Measurements from ENCODE around the gene FFAR3.

The FFAR3 gene

DNA sequence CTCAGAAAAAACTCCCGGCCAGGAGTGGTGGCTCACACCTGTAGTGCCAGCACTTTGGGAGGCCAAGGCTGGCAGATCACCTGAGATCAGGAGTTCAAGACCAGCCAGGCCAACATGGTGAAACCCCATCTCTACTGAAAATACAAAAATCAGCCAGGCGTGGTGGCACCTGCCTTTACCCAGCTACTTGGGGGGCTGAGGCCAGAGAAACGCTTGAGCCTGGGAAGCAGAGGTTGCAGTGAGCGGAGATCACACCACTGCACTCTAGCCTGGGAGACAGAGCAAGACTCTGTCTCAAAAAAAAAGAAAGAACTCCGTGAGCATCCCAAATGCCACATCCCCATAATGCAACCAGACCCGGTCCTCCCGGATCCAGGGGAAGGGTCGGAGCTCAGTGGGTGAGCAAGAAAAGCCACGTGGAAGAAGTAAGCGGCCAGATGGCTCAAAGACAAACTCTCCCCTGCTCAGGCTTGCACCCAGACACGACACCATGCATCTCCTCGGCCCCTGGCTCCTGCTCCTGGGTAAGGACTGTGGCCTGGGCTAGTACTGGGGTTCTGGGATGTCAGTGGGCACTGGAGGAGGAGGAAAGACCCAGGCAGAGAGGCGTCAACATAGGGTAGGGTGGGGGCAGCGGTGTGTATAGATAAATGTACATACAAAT lies 26.6 kb upstream of the FFAR3 start:
- no peak for DNase-seq

DNA sequence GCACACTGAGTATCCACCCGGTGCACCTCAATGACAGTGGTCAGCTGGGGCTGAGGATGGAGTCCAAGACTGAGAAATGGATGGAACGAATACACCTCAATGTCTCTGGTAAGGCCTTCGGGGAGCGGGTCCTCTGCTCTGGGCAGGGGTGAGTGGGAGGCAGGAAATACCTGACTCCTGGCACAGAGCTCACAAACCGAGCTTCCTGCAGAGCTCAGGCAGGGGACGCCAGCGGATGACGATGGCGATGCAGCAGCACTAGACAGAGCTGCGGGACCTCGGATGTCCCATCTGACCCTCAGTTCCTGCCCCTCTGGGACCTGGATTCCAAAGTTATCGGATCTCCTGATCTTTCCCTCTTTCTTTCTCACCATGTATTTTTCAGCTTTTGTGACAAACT lies 25.4 kb upstream of the FFAR3 start:
- DNase-seq = no peak

DNA sequence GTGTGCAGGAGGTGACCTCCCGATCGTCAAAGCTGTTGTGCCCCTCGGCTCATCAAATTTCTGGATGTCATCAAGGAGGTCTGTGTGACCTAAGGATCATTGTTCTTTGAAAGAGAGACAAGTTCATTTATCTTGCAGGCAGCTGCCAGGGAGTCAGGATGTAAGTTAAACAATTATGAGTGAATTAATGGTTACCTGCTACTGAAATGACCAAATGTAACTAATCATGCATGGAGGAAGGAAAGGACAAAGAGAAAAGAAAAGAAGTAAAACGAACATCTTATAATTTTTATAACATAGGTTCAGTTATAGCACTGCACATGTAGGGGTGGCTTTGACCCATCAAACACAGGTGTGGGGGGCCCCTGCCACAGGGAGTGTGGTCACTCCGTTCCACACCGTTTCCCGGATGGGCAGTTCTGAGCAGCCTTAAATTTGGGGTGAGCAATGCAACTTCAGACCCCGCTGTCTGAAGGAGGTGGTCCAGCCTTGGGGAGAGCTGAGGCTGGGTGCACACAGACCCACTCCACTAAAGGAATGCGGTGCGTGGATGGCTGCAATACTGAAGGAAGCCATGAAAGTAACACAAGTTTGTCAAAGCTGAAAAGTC lies 24.0 kb upstream of the FFAR3 start:
- DNase-seq = no peak

DNA sequence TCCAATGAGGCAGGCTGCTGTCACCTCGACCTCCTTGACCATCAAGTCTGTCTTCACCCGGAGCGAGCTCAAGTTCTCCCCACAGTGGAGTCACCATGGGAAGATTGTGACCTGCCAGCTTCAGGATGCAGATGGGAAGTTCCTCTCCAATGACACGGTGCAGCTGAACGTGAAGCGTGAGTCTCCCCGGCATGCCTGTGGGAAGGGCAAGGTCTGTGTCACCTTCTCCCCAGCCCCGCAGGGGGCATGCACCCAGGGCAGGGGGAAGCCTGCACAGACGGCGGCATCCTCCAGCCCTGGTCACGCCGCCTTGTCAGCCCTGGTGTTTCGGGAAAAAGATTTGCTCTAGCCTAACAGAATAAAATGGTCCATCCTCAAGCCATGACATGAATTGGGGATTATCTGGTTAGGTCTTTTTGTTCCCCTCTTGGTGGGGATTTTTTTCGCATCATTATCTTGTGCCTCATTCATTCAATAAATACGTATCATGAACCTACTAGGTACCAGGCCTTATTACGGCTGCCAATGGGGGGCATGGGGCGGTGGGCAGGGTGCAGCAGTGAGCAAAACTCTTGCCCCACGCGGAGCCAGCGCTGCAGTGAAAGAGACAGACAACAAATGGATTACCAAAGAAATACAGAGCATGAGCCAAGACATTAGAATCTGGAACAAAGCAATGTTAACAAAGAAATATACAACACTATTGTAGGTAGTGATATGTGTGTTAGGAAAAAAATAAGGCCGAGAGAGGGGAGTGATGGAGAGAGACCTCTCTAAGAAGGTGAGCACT lies 21.9 kb upstream of the FFAR3 start:
- no peak for DNase-seq

DNA sequence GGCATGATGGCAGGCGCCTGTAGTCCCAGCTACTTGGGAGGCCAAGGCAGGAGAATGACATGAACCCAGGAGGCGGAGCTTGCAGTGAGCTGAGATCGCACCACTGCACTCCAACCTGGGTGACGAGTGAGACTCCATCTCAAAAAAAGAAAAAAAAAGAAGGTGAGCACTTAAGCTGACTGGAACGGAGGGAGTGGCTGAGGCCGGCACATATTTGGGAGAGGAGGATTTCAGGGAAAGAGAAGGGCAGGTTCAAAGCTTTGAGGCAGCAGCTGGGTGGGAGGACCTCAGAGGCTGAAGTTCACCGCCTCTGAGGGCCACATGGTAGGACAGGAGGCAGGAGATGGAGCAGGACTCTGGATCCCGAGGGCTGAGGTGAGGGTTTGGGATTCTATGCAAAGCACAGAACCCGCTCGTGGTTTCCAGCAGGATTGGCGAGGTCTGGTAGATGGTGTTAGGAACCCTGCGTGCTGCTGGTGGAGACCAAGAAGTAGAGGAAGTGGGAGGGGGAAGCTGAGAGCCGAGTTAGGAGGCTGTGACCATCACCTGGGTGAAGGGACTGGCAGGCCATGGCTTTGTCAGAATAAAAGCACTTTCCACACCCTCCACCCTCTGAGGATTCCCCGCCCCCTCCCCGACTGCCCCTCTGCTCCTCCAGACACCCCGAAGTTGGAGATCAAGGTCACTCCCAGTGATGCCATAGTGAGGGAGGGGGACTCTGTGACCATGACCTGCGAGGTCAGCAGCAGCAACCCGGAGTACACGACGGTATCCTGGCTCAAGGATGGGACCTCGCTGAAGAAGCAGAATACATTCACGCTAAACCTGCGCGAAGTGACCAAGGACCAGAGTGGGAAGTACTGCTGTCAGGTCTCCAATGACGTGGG lies 20.9 kb upstream of the FFAR3 start:
- no peak for DNase-seq

DNA sequence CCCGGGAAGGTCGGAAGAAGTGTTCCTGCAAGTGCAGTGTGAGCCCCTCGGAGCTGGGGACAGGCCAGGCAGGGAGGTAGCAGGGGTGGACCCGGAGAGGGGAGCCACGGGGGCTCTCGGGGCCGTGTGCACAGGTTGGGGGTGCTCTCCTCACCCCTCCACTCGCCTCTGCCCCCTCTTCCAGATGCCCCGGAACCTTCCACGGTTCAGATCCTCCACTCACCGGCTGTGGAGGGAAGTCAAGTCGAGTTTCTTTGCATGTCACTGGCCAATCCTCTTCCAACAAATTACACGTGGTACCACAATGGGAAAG lies 20.3 kb upstream of the FFAR3 start:
- no peak for DNase-seq

DNA sequence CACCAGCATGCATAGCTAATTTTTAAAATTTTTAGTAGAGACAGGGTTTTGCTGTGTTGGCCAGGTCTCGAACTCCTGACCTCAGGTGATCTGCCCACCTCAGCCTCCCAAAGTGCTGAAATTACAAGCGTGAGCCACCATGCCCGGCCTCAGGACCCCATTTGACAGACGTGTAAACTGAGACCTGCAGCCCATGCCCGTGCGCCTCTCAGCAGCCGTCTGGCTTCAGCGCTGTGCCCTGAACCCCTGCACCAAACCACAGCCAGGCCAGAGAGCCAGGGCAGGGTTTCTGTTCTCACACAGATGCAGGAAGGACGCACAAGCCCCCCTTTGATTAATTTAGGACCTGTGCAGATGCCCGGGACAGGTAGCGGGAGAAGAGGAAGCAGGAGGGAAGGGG lies 17.8 kb upstream of the FFAR3 start:
- no peak for DNase-seq

DNA sequence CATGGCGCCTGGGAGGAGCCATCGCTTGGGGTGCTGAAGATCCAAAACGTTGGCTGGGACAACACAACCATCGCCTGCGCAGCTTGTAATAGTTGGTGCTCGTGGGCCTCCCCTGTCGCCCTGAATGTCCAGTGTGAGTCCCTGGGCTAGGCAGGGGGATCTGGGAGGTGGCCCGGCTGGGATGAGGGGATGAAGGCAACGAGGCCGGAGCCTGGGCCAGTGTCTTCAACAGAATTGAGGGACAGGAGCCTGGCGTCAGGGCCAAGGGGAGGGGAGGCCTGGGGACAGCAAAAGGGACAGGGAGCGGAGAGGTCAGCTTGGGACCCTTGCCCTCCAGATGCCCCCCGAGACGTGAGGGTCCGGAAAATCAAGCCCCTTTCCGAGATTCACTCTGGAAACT lies 17.3 kb upstream of the FFAR3 start:
- no peak for DNase-seq

DNA sequence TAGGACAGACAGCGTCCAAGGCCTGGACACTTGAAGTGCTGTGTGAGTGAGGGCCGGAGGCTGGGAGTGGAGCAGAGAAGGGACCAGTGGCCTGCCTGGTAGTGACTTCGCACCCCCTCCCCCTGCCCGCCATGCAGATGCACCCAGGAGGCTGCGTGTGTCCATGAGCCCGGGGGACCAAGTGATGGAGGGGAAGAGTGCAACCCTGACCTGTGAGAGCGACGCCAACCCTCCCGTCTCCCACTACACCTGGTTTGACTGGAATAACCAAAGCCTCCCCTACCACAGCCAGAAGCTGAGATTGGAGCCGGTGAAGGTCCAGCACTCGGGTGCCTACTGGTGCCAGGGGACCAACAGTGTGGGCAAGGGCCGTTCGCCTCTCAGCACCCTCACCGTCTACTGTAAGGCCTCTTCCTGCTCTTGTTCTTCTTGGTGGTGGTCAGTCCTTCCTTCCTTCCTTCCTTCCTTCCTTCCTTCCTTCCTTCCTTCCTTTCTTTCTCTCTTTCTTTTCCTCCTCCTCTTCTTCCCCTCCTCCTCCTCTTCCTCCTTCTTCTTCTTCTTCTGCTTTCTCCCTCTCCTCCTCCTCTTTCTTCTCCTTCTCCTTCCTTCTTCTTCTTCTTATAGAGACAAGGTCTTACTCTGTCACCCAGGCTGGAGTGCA lies 16.6 kb upstream of the FFAR3 start:
- no peak for DNase-seq

DNA sequence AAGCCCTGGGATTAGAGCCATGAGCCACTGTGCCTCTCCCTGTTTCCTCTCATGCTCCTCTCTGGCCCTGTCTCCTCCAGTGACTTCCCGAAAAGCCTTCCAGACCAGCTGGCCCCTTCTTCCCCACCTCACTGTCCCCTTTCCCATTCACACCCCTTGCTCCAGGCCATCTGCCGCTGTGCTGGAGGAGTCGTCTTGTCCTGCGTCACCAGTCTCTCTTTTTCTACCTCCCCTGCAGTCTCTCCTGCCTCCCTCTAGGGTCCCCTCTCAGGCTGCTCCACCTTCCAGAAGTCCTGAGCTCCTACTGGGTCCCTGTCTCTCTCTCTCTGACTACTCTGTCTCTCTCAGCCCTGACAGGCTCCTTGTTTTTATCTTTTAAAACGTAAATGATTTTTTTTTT lies 15.8 kb upstream of the FFAR3 start:
- DNase-seq = no peak

DNA sequence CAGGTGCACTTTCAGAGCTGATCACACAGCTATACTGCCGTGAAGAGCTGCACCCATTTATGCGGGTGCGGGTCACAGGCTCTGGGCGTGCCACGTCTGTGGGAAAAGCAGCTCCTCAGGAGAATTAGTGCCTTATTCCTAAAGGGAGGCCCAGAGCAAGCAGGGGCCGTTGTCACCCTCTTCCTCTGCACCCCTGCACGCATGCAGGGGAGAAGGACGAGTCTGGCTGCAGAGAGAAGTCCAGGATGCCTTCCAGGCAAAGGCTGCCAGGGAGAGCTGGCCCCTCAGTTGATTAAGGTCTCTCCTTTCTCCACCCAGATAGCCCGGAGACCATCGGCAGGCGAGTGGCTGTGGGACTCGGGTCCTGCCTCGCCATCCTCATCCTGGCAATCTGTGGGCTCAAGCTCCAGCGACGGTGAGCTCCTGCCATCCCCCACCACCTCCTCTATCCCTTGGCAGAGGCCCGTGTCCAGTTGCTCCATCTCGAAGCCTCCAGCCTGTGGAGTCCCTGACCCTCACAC lies 13.7 kb upstream of the FFAR3 start:
- no peak for DNase-seq

DNA sequence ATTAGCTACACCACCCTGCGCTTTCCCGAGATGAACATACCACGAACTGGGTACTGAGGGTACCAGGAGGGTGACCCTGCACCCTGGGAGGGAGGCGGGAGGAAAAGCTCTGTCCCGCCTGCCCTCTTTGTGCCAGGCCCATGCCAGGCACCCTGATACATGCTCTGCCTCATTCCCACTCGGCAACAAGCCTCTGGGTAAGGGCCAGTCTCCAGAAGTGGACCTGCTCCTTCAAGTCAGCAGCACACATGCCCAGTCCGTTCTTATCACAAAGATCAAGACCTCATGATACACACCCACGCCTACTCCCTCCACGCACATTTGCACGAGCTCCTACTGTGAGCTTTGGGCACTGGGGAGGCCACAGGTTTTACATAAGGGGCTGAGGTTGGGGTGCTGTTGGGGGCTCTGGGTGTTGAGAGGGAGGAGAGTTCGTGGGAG lies 12.6 kb upstream of the FFAR3 start:
- DNase-seq = no peak

DNA sequence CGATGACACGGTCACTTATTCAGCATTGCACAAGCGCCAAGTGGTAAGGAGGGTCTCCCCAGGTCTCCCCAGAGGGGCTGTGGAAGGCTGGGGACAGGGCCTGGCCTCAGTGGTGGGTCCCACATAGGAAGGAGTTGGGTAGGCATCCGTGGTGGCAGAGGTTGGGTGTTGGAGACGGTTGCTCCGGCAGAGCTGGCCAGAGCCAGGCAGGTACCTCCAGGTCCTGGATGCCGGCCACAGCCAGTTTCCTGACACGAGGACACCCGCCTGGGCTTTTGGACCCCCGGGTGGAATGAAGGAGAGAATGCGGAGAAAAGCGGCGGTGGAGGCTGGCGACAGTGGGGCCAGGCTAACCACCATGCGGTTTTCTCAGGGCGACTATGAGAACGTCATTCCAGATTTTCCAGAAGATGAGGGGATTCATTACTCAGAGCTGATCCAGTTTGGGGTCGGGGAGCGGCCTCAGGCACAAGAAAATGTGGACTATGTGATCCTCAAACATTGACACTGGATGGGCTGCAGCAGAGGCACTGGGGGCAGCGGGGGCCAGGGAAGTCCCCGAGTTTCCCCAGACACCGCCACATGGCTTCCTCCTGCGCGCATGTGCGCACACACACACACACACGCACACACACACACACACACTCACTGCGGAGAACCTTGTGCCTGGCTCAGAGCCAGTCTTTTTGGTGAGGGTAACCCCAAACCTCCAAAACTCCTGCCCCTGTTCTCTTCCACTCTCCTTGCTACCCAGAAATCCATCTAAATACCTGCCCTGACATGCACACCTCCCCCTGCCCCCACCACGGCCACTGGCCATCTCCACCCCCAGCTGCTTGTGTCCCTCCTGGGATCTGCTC lies 11.8 kb upstream of the FFAR3 start:
- peak; percentile 4 for DNase-seq

DNA sequence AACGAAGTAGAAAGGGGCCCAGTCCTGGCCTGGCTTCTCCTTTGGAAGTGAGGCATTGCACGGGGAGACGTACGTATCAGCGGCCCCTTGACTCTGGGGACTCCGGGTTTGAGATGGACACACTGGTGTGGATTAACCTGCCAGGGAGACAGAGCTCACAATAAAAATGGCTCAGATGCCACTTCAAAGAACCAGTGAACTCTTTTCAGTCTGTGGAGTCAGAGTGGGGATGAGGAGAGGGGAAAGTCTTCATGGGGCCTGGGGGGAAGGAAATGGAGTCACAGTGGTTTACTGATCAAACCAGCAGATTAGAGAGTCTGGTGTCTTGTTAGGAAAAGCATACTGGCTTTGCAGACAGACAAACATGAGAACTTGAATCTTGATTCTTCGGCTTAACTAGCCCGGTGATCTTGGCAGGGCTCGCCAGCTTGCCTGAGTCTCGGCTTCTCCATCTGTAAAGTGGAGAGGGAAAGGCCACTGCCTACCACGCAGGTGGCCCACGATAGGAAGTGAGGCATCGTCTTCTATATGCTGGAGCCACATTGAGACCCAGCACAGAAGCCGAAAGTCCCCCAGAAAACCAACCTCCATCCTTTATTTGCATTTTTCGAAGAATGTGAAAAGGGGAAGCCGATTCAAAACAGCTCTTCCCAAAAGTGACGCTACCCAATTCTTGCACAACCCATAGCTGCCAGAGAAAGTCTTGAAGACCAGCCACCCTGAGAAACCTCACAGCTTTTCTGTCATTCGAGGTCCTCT lies 10.9 kb upstream of the FFAR3 start, which contains the start of gene FFAR1:
Gene FFAR1, plus strand, starts transcription at position 732 of the 759 bp plus-strand sequence. CDS start 3,650 bp downstream, outside the sequence.
- no peak for DNase-seq

DNA sequence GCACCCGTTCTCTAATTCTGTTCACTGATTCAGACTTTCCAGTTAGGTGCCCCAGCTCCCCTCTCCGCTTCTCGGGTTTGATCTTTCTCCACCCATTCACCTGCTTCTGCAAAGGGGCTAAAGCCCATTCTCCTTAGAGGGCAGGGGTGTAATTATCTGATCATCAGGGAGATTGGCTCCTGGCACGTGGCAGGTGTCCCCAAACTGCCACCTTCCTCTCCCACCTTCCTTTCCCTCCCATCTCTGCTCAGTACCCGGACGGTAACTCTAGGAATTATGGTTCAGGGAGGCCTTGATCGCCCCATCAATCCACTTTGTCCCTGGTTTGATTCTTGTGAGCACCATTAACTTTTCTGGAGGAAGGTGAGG lies 10.3 kb upstream of the FFAR3 start:
- no peak for DNase-seq

DNA sequence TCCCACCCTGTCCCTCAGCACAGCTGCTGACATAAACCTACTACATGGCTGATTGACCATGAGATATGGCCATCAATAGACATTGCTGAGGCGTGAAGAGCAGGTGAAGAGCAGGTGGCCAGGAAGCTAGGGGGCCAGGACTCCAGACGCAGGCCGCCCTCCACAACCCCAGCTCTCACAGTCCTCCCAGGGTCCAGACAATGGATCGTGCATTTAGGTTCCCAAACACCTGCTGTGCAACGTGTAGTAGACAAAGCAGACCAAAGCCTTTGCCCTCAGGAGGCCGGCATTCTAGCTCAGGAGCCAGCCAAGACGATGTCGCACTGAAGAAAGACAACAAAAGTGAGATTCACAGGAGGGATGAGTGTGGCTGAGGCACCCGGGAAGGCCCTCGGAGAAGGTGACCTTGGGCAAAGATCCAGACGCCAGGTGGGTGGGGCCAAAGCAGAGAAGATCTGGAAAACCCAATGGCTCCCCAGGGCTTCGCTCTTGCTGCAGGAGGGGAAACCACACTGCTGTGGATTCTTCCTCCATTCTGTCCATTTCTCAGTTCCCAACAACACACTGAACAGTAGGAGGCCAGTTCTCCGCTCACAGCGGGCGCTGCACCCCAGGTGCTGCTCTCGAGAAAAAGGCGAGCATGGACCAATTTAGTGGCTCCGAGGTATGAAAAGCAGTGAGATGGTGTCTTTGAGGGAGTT lies 9.2 kb upstream of the FFAR3 start:
- no peak for DNase-seq

DNA sequence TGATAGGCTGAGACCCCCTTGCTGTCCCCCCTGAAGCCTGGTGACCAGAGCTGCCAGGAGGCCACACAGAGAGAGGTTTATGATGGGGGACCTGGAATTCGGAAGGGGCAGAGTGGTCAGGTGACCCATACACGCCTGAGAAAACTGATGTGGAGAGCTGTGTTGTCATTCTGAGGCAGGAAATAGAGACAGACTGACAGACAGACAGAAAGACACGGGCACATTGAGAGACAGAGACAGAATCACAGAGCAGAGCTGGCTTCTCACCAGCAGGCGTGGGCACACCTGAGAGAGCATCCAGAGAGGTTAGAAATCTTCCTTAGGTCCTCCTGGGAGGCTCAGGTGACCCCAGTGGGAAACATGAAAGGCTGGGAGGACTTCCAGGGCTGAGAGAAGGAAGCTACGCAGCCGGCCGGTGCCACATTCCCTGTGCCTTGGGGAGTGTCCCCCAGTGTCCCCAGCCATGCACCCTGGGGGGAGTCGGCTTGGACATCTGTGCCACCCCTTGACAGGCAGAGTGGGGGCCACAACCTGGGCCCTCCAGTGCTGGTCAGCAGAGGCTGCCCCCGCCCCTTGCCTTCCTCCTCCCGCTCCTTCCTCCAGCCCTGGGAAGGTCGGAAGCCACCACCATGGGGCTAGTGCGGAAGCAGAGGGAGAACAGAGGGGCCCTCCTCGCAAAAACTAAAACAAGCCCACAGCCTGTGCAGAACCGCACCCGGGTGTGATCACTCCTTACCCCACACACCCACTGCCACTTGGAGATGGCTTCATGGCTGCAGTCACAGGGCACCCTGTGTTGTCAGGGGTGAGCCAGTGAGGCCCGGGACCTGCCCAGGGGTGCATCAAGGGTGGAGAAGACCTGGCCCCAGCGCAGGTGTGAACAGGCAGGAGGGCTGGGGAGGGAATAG lies 8.4 kb upstream of the FFAR3 start:
- DNase-seq = no peak

DNA sequence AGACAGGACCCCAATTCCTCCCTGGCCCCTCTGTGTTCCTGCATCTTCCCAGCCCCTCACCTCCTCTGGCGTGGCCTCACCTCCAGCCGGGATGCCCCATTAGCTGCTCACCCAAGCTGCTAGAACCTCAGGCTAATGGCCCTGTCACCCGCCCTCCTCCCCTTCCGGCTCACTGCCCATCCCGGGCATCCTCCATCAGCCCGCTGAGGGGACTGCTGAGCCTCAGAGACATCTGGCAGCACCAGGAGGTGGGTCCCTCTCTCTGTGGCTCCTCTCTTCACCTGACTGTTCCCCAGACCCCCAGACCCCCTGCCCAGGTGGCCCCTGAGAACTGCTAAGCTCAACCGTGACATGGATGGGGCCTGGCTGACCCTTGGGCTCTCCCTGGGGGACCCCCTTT lies 7.7 kb upstream of the FFAR3 start:
- no peak for DNase-seq
